Hepatocyte (in vitro differentiated cells): ENCODE results near the gene DCDC1. TPM values are rescaled to one million over a fixed set of nuclear protein-coding genes. Genes with fewer than 3 reads are reported as not detected.

Experiments used
- DNase-seq: peaks from one replicate; pipeline ENCODE4 v3.0.0-alpha.2; 2016; ENCODE audit warnings: low spot score
- H2AFZ ChIP-seq: fragments of 200-600 bp; sonication (generic); 2 replicates; pipeline ENCODE4 v1.6.0; 2016; ENCODE audit warnings: antibody characterized with exemption, mild to moderate bottlenecking
- H3K27ac ChIP-seq: fragments of 200-600 bp; sonication (generic); 2 replicates; pipeline ENCODE4 v1.5.1; 2016; ENCODE audit warnings: mild to moderate bottlenecking
- H3K27me3 ChIP-seq: fragments of 200-600 bp; sonication (generic); 2 replicates; pipeline ENCODE4 v1.6.1; 2016
- H3K36me3 ChIP-seq: fragments of 200-600 bp; sonication (generic); replicated peaks from 2 replicates; pipeline ENCODE4 v1.5.1; 2016; ENCODE audit warnings: low read depth; ENCODE audit not compliant: insufficient read depth
- H3K4me1 ChIP-seq: fragments of 200-600 bp; sonication (generic); 2 replicates; pipeline ENCODE4 v1.5.1; 2016; ENCODE audit warnings: mild to moderate bottlenecking, moderate library complexity; ENCODE audit not compliant: insufficient read depth
- H3K4me2 ChIP-seq: fragments of 200-600 bp; sonication (generic); 2 replicates; pipeline ENCODE4 v1.6.0; 2016
- H3K4me3 ChIP-seq: fragments of 200-600 bp; sonication (generic); 2 replicates; pipeline ENCODE4 v1.5.1; 2016; ENCODE audit warnings: mild to moderate bottlenecking
- H3K79me2 ChIP-seq: fragments of 200-600 bp; sonication (generic); 2 replicates; pipeline ENCODE4 v1.6.0; 2017; ENCODE audit warnings: mild to moderate bottlenecking
- H3K9me2 ChIP-seq: fragments of 200-600 bp; sonication (generic); replicated peaks from 2 replicates; pipeline ENCODE4 v1.6.0; 2017; ENCODE audit warnings: mild to moderate bottlenecking; ENCODE audit not compliant: insufficient read depth
- H3K9me3 ChIP-seq: fragments of 200-600 bp; sonication (generic); 2 replicates; pipeline ENCODE4 v1.5.1; 2016; ENCODE audit warnings: low read depth, mild to moderate bottlenecking
- H4K20me1 ChIP-seq: fragments of 200-600 bp; sonication (generic); 2 replicates; pipeline ENCODE4 v1.6.0; 2016; ENCODE audit warnings: mild to moderate bottlenecking; ENCODE audit not compliant: insufficient read depth, poor library complexity, severe bottlenecking
- EZH2 ChIP-seq: fragments of 200-600 bp; sonication (generic); IDR thresholded peaks from 2 replicates; pipeline ENCODE4 v1.6.1; 2016; ENCODE audit warnings: antibody characterized with exemption, mild to moderate bottlenecking, borderline replicate concordance
- EZH2phosphoT487 ChIP-seq: fragments of 200-600 bp; sonication (generic); IDR thresholded peaks from one replicate; pipeline ENCODE4 v1.6.1; 2018; ENCODE audit warnings: antibody characterized with exemption, mild to moderate bottlenecking, low read depth, moderate library complexity; ENCODE audit not compliant: unreplicated experiment, severe bottlenecking
- WGBS: methylation state at CpG from one replicate; pipeline ENCODE4 v1.1.6; 2016; ENCODE audit warnings: low lambda C conversion rate; ENCODE audit errors: missing lambda C conversion rate; 5-methylcytosine and 5-hydroxymethylcytosine counted together
- polyA plus RNA-seq: library from polyadenylated mRNA; unstranded; fragments of >200 nt; fragmentation: Nextera tagmentation; extraction: Ambion mirVana; gene quantifications from 2 replicates; pipeline ENCODE4 v1.2.1, GENCODE V29; 2016
- total RNA-seq: library from RNA; depleted of rRNA; stranded (reverse); fragments of >200 nt; gene quantifications from 2 replicates; pipeline ENCODE4 v1.2.3, GENCODE V29; 2014
- TF ChIP-seq, protein P1 (sequence below): fragments of 200-600 bp; sonication (generic); IDR thresholded peaks from 2 replicates; pipeline ENCODE4 v1.5.1; 2016; ENCODE audit warnings: antibody characterized with exemption, mild to moderate bottlenecking; ENCODE audit not compliant: poor library complexity

Gene DCDC1
- total and polyA plus RNA-seq, 2 experiments from 2014 or later: 0.63 to 1.9 TPM

DNA sequence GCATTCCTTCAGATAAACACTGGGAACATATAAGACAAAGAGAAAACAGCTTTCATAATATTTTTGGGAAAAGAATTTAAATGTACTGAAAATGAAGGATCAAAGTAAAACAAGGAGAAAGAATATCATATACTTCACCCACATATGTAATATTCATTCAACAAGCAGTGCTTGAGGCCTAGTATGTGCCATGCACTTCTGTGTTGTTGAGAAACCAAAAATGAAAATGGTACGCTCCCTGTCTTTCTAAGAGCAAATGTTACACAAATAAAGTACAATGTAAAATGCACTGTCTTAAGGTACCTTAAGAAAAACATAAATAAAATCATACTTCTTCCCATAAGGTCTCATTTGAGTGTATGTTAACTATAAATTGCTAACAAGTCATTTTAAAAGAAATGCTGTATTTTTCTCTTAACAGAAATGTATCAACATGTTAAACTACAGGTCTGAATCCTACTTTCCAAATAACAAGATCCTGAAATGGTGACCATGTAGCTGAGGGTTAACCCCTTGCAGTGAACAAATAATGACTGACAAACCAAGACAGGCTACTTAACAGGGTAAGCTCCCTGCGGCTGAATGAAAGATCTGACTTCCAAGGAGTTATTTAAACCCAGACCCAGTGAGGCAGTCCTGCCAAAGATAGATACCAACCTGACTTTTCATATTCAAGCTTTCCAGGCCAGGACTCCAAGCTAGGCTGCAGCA lies 377.6 kb downstream of the DCDC1 start:
- WGBS: 79% methylated on average over 2 of the region's 2 CpGs
- H3K36me3 ChIP-seq: no peaks in the 10 kb centered on the region
- H3K9me2 ChIP-seq: no peaks in the 10 kb centered on the region
- no peaks in the 10 kb centered on the region for H3K27me3 ChIP-seq
- H3K27ac ChIP-seq: peak overlapping the region; percentile 51
- H2AFZ ChIP-seq: no peak overlapping the region
- DNase-seq: no peak
- H3K79me2 ChIP-seq: no peaks in the 10 kb centered on the region
- H3K9me3 ChIP-seq: no peaks in the 10 kb centered on the region
- no peaks in the 10 kb centered on the region for H4K20me1 ChIP-seq
- TF ChIP-seq EZH2 (no peak), EZH2phosphoT487 (no peak)
- TF ChIP-seq, protein P1, sequence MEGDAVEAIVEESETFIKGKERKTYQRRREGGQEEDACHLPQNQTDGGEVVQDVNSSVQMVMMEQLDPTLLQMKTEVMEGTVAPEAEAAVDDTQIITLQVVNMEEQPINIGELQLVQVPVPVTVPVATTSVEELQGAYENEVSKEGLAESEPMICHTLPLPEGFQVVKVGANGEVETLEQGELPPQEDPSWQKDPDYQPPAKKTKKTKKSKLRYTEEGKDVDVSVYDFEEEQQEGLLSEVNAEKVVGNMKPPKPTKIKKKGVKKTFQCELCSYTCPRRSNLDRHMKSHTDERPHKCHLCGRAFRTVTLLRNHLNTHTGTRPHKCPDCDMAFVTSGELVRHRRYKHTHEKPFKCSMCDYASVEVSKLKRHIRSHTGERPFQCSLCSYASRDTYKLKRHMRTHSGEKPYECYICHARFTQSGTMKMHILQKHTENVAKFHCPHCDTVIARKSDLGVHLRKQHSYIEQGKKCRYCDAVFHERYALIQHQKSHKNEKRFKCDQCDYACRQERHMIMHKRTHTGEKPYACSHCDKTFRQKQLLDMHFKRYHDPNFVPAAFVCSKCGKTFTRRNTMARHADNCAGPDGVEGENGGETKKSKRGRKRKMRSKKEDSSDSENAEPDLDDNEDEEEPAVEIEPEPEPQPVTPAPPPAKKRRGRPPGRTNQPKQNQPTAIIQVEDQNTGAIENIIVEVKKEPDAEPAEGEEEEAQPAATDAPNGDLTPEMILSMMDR: no peak
- peak overlapping the region; percentile 21 for H3K4me2 ChIP-seq
- H3K4me1 ChIP-seq: peaks cover 5% of the 10 kb centered on the region
- no peak overlapping the region for H3K4me3 ChIP-seq

DNA sequence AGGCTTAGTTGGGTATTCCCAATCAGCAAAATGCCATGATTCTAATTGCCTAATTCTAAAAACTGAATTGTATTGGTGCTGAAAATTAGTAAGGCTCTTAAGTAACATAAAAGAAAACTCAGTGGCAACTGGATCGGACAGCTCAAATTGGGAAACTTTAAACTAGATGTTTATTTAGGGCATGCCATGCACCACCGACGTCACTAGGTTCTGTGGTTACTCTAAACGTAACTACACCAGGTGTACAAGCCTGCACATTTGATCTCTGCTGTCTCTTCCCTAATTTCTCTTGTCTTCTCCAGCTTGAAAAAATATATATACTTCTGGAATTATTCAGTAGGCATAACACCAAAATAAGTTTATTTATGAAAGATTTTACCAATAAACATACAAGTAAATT lies 378.2 kb downstream of the DCDC1 start:
- Histone ChIP-seq H3K27ac (peak overlapping the region; percentile 51), H3K79me2 (no peaks in the 10 kb centered on the region), H3K4me1 (peaks cover 5% of the 10 kb centered on the region), H3K9me3 (no peaks in the 10 kb centered on the region), H3K4me2 (peak overlapping the region; percentile 21), H3K4me3 (no peak overlapping the region), H3K36me3 (no peaks in the 10 kb centered on the region), H2AFZ (no peak overlapping the region), H3K9me2 (no peaks in the 10 kb centered on the region), H4K20me1 (no peaks in the 10 kb centered on the region), H3K27me3 (no peaks in the 10 kb centered on the region)
- no peak for DNase-seq
- no peak for TF ChIP-seq EZH2
- TF ChIP-seq EZH2phosphoT487: no peak
- TF ChIP-seq, protein P1: no peak
- WGBS: 73% methylated on average over 4 of the region's 4 CpGs

DNA sequence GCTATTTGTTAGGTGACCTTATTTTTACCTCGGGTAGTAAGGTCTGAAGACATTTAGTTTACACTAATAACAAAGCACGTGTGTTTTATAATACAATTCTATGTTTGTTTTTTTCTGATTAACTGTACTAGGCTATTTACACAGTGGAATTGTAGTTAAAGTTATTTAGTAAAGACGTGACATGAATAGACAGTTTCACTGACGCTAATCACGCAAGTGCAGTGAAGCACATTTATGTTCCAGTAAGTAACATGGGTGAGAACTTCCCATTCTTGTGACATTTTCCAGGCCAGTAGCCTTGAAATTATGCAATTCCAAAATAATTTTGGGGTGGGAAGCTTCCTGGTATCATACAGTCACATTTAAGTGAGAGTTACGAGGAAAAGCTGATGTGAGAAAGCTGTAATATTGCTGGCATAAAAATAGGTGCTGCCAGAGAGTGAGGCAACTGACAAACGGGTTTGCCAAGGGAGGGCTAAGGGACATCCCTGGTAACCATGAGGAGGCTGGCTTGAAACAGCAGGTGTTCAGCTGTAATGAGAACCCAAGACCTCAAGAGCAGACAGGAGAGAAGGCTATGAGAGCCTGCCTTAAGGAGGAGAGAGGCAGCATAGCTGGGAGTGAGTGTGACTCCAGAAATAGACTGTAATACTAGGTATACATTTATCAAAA lies 378.8 kb downstream of the DCDC1 start:
- no peak for DNase-seq
- Histone ChIP-seq H3K79me2 (no peaks in the 10 kb centered on the region), H3K4me1 (peaks cover 5% of the 10 kb centered on the region), H3K4me3 (no peak overlapping the region), H3K36me3 (no peaks in the 10 kb centered on the region), H2AFZ (no peak overlapping the region), H3K27me3 (no peaks in the 10 kb centered on the region), H3K27ac (peak overlapping the region; percentile 51), H3K9me2 (no peaks in the 10 kb centered on the region), H3K9me3 (no peaks in the 10 kb centered on the region), H4K20me1 (no peaks in the 10 kb centered on the region), H3K4me2 (peak overlapping the region; percentile 21)
- TF ChIP-seq, protein P1: no peak
- WGBS: 84% methylated on average over 7 of the region's 7 CpGs
